ENCODE results near the gene SP7. TPM values are rescaled to one million over a fixed set of nuclear protein-coding genes. Genes with fewer than 3 reads are reported as not detected.

Gene SP7
- total and polyA plus RNA-seq, 9 of the 15 experiments (the other 6 are each of a cell fraction or from before 2014, with no cell fraction given): 0.04 TPM; not detected in 8

- no peak for TF ChIP-seq RFX7 (CRISPR knock-in tag; IDR thresholded peaks at IDR 0.05)
- TF ChIP-seq GATAD2A (IDR thresholded peaks at IDR 0.05): no peak
- TF ChIP-seq HMGXB4 (CRISPR knock-in tag; IDR thresholded peaks at IDR 0.05): no peak
- peak; percentile 87 for TF ChIP-seq DEAF1 (CRISPR knock-in tag; IDR thresholded peaks at IDR 0.05)
- no peak for TF ChIP-seq CHAMP1 (IDR thresholded peaks at IDR 0.05)
Observed at GRCh38 chr12:53287741-53288216, 48.4 kb downstream of the SP7 start (continued).

All from K562 (cell line).